WERI-Rb-1 (cell line): Measurements from ENCODE around the gene FHAD1.

ENCODE experiments used
- DNase-seq: peaks from one replicate; pipeline ENCODE4 v3.0.0-alpha.2; 2020
- H3K27ac ChIP-seq: fragments of 250-450 bp; sonication (Bioruptor Pico); 2 replicates; pipeline ENCODE4 v1.5.1; 2020; ENCODE audit warnings: mild to moderate bottlenecking, moderate library complexity
- H3K27me3 ChIP-seq: fragments of 250-450 bp; sonication (Bioruptor Pico); 2 replicates; pipeline ENCODE4 v1.5.1; 2021; ENCODE audit warnings: mild to moderate bottlenecking, low read depth, moderate library complexity; ENCODE audit not compliant: insufficient read depth, severe bottlenecking
- H3K36me3 ChIP-seq: fragments of 250-450 bp; sonication (Bioruptor Pico); 2 replicates; pipeline ENCODE4 v1.5.1; 2020; ENCODE audit warnings: mild to moderate bottlenecking, moderate library complexity
- H3K4me3 ChIP-seq: 2 replicates; pipeline ENCODE4 v1.5.1; 2011; ENCODE audit warnings: low read depth, mild to moderate bottlenecking, control low read depth, low read length
- H3K9me3 ChIP-seq: fragments of 250-450 bp; sonication (Bioruptor Pico); 2 replicates; pipeline ENCODE4 v1.5.1; 2021; ENCODE audit warnings: mild to moderate bottlenecking, moderate library complexity; ENCODE audit not compliant: severe bottlenecking
- CTCF ChIP-seq: IDR thresholded peaks from 2 replicates; pipeline ENCODE4 v1.5.1; 2011; ENCODE audit warnings: low read depth, mild to moderate bottlenecking, control low read depth, inconsistent platforms, low read length

Gene FHAD1

GRCh38 chr1:15350551-15351200, 103.7 kb downstream of the FHAD1 start:
- H3K27ac ChIP-seq: no peak overlapping the region
- DNase-seq: no peak
- no peaks in the 10 kb centered on the region for H3K36me3 ChIP-seq
- H3K4me3 ChIP-seq: no peak overlapping the region
- no peaks in the 10 kb centered on the region for H3K27me3 ChIP-seq
- no peak for TF ChIP-seq CTCF
- H3K9me3 ChIP-seq: no peaks in the 10 kb centered on the region

GRCh38 chr1:15351310-15351709, 104.3 kb downstream of the FHAD1 start:
- H3K36me3 ChIP-seq: no peaks in the 10 kb centered on the region
- no peak overlapping the region for H3K27ac ChIP-seq
- TF ChIP-seq CTCF: no peak
- no peak for DNase-seq
- H3K4me3 ChIP-seq: no peak overlapping the region
- no peaks in the 10 kb centered on the region for H3K27me3 ChIP-seq
- H3K9me3 ChIP-seq: no peaks in the 10 kb centered on the region

- Histone ChIP-seq H3K27me3 (no peaks in the 10 kb centered on the region), H3K36me3 (no peaks in the 10 kb centered on the region), H3K27ac (no peak overlapping the region), H3K4me3 (no peak overlapping the region), H3K9me3 (no peaks in the 10 kb centered on the region)
- no peak for DNase-seq
- TF ChIP-seq CTCF: no peak
These were observed 105.3 kb downstream of the FHAD1 start for GRCh38 chr1:15352128-15352957.

GRCh38 chr1:15353839-15354579, 107.0 kb downstream of the FHAD1 start:
- DNase-seq: no peak
- no peak overlapping the region for H3K4me3 ChIP-seq

GRCh38 chr1:15354580-15354965, 107.5 kb downstream of the FHAD1 start:
- Histone ChIP-seq H3K4me3 (no peak overlapping the region), H3K27me3 (no peaks in the 10 kb centered on the region), H3K9me3 (no peaks in the 10 kb centered on the region), H3K27ac (no peak overlapping the region), H3K36me3 (no peaks in the 10 kb centered on the region)
- no peak for TF ChIP-seq CTCF
- DNase-seq: no peak

More at GRCh38 chr1:15353839-15354579, 107.0 kb downstream of the FHAD1 start:
- H3K27me3 ChIP-seq: no peaks in the 10 kb centered on the region
- H3K36me3 ChIP-seq: no peaks in the 10 kb centered on the region
- no peaks in the 10 kb centered on the region for H3K9me3 ChIP-seq
- H3K27ac ChIP-seq: no peak overlapping the region
- no peak for TF ChIP-seq CTCF
